CD14-positive monocyte (primary cell): ENCODE results near the gene RAB40C. TPM values are rescaled to one million over a fixed set of nuclear protein-coding genes. Genes with fewer than 3 reads are reported as not detected.

Source experiments
- DNase-seq, 3 donors: peaks; one replicate each; pipeline ENCODE4 v3.0.0-alpha.2; 2011 to 2022
- H2AFZ ChIP-seq: 2 replicates; pipeline ENCODE4 v1.6.0; 2012; ENCODE audit warnings: mild to moderate bottlenecking, low read depth, low read length, inconsistent platforms; ENCODE audit not compliant: insufficient read depth, poor library complexity, severe bottlenecking
- H3K27ac ChIP-seq, 2 donors: 1 replicate in 1 of 2; 2 replicates in 1 of 2; pipeline ENCODE4 v1.5.1; 2012 to 2013; ENCODE audit warnings: low read length in 2 of 2, control low read depth in 1 of 2, inconsistent platforms in 1 of 2, low read depth in 1 of 2, mild to moderate bottlenecking in 1 of 2
- H3K27me3 ChIP-seq, 2 donors: one replicate each; pipeline versions ENCODE4 v1.6.0 to v1.6.1; 2011 to 2013; ENCODE audit warnings: low read length in 2 of 2; ENCODE audit not compliant: control insufficient read depth in 2 of 2, insufficient read depth in 2 of 2
- H3K36me3 ChIP-seq, 2 donors: replicated peaks in 1 of 2; 1 replicate in 1 of 2; 2 replicates in 1 of 2; pipeline versions ENCODE4 v1.5.1 to v1.6.1; 2012 to 2013; ENCODE audit warnings: low read length in 2 of 2, control low read depth in 1 of 2, inconsistent platforms in 1 of 2, mild to moderate bottlenecking in 1 of 2; ENCODE audit not compliant: insufficient read depth in 2 of 2, control insufficient read depth in 1 of 2
- H3K4me1 ChIP-seq, 2 donors: 1 replicate in 1 of 2; 2 replicates in 1 of 2; pipeline versions ENCODE4 v1.5.1 to v1.6.1; 2012 to 2013; ENCODE audit warnings: low read length in 2 of 2, control low read depth in 1 of 2, inconsistent platforms in 1 of 2, mild to moderate bottlenecking in 1 of 2, moderate library complexity in 1 of 2; ENCODE audit not compliant: insufficient read depth in 2 of 2, control insufficient read depth in 1 of 2
- H3K4me2 ChIP-seq: replicated peaks from 2 replicates; pipeline ENCODE3; 2012; ENCODE audit warnings: low read length, moderate library complexity, mild to moderate bottlenecking; ENCODE audit not compliant: poor library complexity, severe bottlenecking; ENCODE audit errors: extremely low read depth
- H3K4me3 ChIP-seq, 3 experiments: fragments of 200-600 bp in 1 of 3; sonication (generic) in 1 of 3; replicated peaks in 1 of 3; 1 replicate in 2 of 3; 2 replicates in 1 of 3; pipeline ENCODE4 v1.5.1; 2011 to 2013; ENCODE audit warnings: low read length in 3 of 3, mild to moderate bottlenecking in 3 of 3, control low read depth in 2 of 3, low read depth in 2 of 3, inconsistent platforms in 1 of 3, moderate library complexity in 1 of 3
- H3K79me2 ChIP-seq: 2 replicates; pipeline ENCODE4 v1.6.0; 2012; ENCODE audit warnings: mild to moderate bottlenecking, control low read depth, inconsistent platforms, low read length, moderate library complexity; ENCODE audit not compliant: insufficient read depth
- H3K9ac ChIP-seq: 2 replicates; pipeline ENCODE4 v1.6.0; 2017; ENCODE audit warnings: low read length, mild to moderate bottlenecking; ENCODE audit not compliant: insufficient read depth, poor library complexity, severe bottlenecking
- H3K9me3 ChIP-seq, 2 donors: replicated peaks in 1 of 2; 1 replicate in 1 of 2; 2 replicates in 1 of 2; pipeline versions ENCODE4 v1.5.1 to v1.6.1; 2012 to 2013; ENCODE audit warnings: low read length in 2 of 2, control low read depth in 1 of 2; ENCODE audit not compliant: control insufficient read depth in 1 of 2, insufficient read depth in 1 of 2
- H4K20me1 ChIP-seq: 2 replicates; pipeline ENCODE4 v1.6.0; 2012; ENCODE audit warnings: mild to moderate bottlenecking, low read length, control low read depth, moderate library complexity; ENCODE audit not compliant: insufficient read depth
- H3K27ac Mint-ChIP-seq, 7 donors: one replicate each; pipeline ENCODE4 v1.8.0; 2020; ENCODE audit warnings: mild to moderate bottlenecking in 7 of 7, mixed read lengths in 7 of 7, moderate library complexity in 6 of 7, inconsistent platforms in 2 of 7
- H3K27me3 Mint-ChIP-seq, 3 donors: one replicate each; pipeline ENCODE4 v1.8.0; 2021 to 2022; ENCODE audit warnings: low read depth in 3 of 3, mild to moderate bottlenecking in 3 of 3, mixed read lengths in 3 of 3, moderate library complexity in 3 of 3, inconsistent platforms in 1 of 3
- H3K36me3 Mint-ChIP-seq, 2 donors: one replicate each; pipeline ENCODE4 v1.8.0; 2020; ENCODE audit warnings: mixed read lengths in 2 of 2, inconsistent platforms in 1 of 2, mild to moderate bottlenecking in 1 of 2
- H3K4me1 Mint-ChIP-seq: one replicate; pipeline ENCODE4 v1.8.0; 2020; ENCODE audit warnings: mild to moderate bottlenecking, mixed read lengths
- H3K4me3 Mint-ChIP-seq, 2 donors: one replicate each; pipeline ENCODE4 v1.8.0; 2020; ENCODE audit warnings: mild to moderate bottlenecking in 2 of 2, mixed read lengths in 2 of 2, moderate library complexity in 1 of 2
- H3K9me3 Mint-ChIP-seq, 7 donors: one replicate each; pipeline ENCODE4 v1.8.0; 2020 to 2022; ENCODE audit warnings: mixed read lengths in 7 of 7, mild to moderate bottlenecking in 6 of 7, moderate library complexity in 6 of 7, inconsistent platforms in 2 of 7
- CTCF ChIP-seq: fragments of 200-600 bp; IDR thresholded peaks from one replicate; pipeline ENCODE4 v1.8.0; 2022; ENCODE audit warnings: antibody characterized with exemption, mild to moderate bottlenecking
- WGBS: methylation state at CpG from one replicate; pipeline ENCODE4 v1.1.5; 2013; ENCODE audit warnings: missing lambda C conversion rate; ENCODE audit not compliant: insufficient coverage; 5-methylcytosine and 5-hydroxymethylcytosine counted together
- intact Hi-C, 2 donors: fragments of 100-400 bp; cut with micrococcal nuclease; formaldehyde crosslinking; loops; one replicate each; pipeline versions ENCODE4 v1.15.0 to v1.15.1; 2023
- polyA plus RNA-seq, 3 donors: library from polyadenylated mRNA; depleted of rRNA in 1 of 3; unstranded in 2 of 3; stranded (reverse) in 1 of 3; fragments of 300-500 nt in 2 of 3; fragments of >200 nt in 1 of 3; fragmentation: Illumina TruSeq in 2 of 3; gene quantifications; 1 replicate in 2 of 3; 2 replicates in 1 of 3; pipeline ENCODE4 v1.2.3, GENCODE V29; 2012 to 2021

Gene RAB40C
- polyA plus RNA-seq, 3 donors, result 10.0 to 22.6 (median 10.9) TPM

- H3K36me3 ChIP-seq, result peaks cover 6 to 25% of the 10 kb centered on the region in 2 donors
- no peaks in the 10 kb centered on the region for H3K79me2 ChIP-seq
- no peaks in the 10 kb centered on the region for H3K9me3 ChIP-seq
- Mint-ChIP-seq H3K4me3 (no peak overlapping the region), H3K27ac (no peak overlapping the region), H3K4me1 (no peaks in the 10 kb centered on the region), H3K27me3 (peaks cover 16 to 37% (median 31%) of the 10 kb centered on the region in 3 donors), H3K36me3 (peaks cover 3 to 9% of the 10 kb centered on the region in 2 donors), H3K9me3 (peaks cover 0 to 3% (median 0%) of the 10 kb centered on the region in 7 donors)
- DNase-seq, result no peak
- H3K27ac ChIP-seq, result no peak overlapping the region
- intact Hi-C loops, result no loop called here
- TF ChIP-seq CTCF, result no peak
- no peak overlapping the region for H3K9ac ChIP-seq
- no peak overlapping the region for H3K4me2 ChIP-seq
- H3K4me3 ChIP-seq, result no peak overlapping the region
- H4K20me1 ChIP-seq, result no peaks in the 10 kb centered on the region
- H3K4me1 ChIP-seq, result no peaks in the 10 kb centered on the region
- 91% methylated on average over 28 of the region's 32 CpGs for WGBS
- H3K27me3 ChIP-seq, result peaks cover 7 to 28% of the 10 kb centered on the region in 2 donors
- H2AFZ ChIP-seq, result no peak overlapping the region
These were observed 33.2 kb upstream of the RAB40C start for GRCh38 chr16:556474-557173.

GRCh38 chr16:557463-558297 is 32.2 kb upstream of the RAB40C start:
- Histone ChIP-seq H2AFZ (no peak overlapping the region), H3K4me1 (no peaks in the 10 kb centered on the region), H3K9me3 (no peaks in the 10 kb centered on the region), H3K36me3 (peaks cover 3 to 15% of the 10 kb centered on the region in 2 donors), H3K27ac (no peak overlapping the region), H3K27me3 (peaks cover 7 to 31% of the 10 kb centered on the region in 2 donors), H3K4me2 (no peak overlapping the region), H3K9ac (no peak overlapping the region), H3K79me2 (no peaks in the 10 kb centered on the region), H4K20me1 (no peaks in the 10 kb centered on the region), H3K4me3 (no peak overlapping the region)
- TF ChIP-seq CTCF, result no peak
- H3K9me3 Mint-ChIP-seq, result peaks cover 0 to 3% (median 1%) of the 10 kb centered on the region in 7 donors
- no peak for DNase-seq
- 80% methylated on average over 21 of the region's 23 CpGs for WGBS
- intact Hi-C loops, result no loop called here
- peak overlapping the region in 1 of 2 donors; percentile 51 for H3K4me3 Mint-ChIP-seq
- H3K27ac Mint-ChIP-seq, result no peak overlapping the region
- peaks cover 21 to 46% (median 41%) of the 10 kb centered on the region in 3 donors for H3K27me3 Mint-ChIP-seq
- H3K4me1 Mint-ChIP-seq, result no peaks in the 10 kb centered on the region
- peaks cover 2 to 5% of the 10 kb centered on the region in 2 donors for H3K36me3 Mint-ChIP-seq
